ENCODE measurements around the gene CIC. TPM values are rescaled to one million over a fixed set of nuclear protein-coding genes. Genes with fewer than 3 reads are reported as not detected.

Gene CIC
- total and polyA plus RNA-seq, 2 of the 13 experiments (the other 11 are each of a cell fraction or from before 2014, with no cell fraction given) = 5.9 to 8.0 TPM

- TF ChIP-seq ZNF274 (CRISPR knock-in tag; IDR thresholded peaks at IDR 0.05) = no peak; the same call in 1 of the 2 replicates
- TF ChIP-seq HHEX (CRISPR knock-in tag; IDR thresholded peaks at IDR 0.05) = no peak
- TF ChIP-seq ZSCAN12 (CRISPR knock-in tag; IDR thresholded peaks at IDR 0.05) = no peak
- no peak for TF ChIP-seq ZNF670 (CRISPR knock-in tag; IDR thresholded peaks at IDR 0.05; ENCODE audit: borderline replicate concordance)
- no peak for TF ChIP-seq ZNF383 (CRISPR knock-in tag; IDR thresholded peaks at IDR 0.05; ENCODE audit: borderline replicate concordance)
- no peak for TF ChIP-seq UBTF (CRISPR knock-in tag; IDR thresholded peaks at IDR 0.05)
- TF ChIP-seq GABPA (IDR thresholded peaks at IDR 0.05; ENCODE audit: low read depth, low read length) = no peak
- TF ChIP-seq GABPA (CRISPR knock-in tag; IDR thresholded peaks at IDR 0.05; ENCODE audit: low read depth) = no peak
- TF ChIP-seq DMTF1 (CRISPR knock-in tag; IDR thresholded peaks at IDR 0.05) = no peak
- TF ChIP-seq HES4 (CRISPR knock-in tag; IDR thresholded peaks at IDR 0.05; ENCODE audit: borderline replicate concordance) = no peak
- TF ChIP-seq STAG1 (CRISPR knock-in tag; IDR thresholded peaks at IDR 0.05) = no peak
- TF ChIP-seq ZNF337 (CRISPR knock-in tag; IDR thresholded peaks at IDR 0.05; ENCODE audit: borderline replicate concordance, low read depth) = no peak
- TF ChIP-seq POLR2G (IDR thresholded peaks at IDR 0.05; ENCODE audit: low read depth, low read length) = peak; percentile 18; the same call in 1 of the 2 replicates
- no peak for TF ChIP-seq ZNF350 (CRISPR knock-in tag; IDR thresholded peaks at IDR 0.05; ENCODE audit: borderline replicate concordance, low read depth)
- no peak for TF ChIP-seq FOXK2 (IDR thresholded peaks at IDR 0.05)
- TF ChIP-seq NR0B2 (CRISPR knock-in tag; IDR thresholded peaks at IDR 0.05) = no peak
- no peak for TF ChIP-seq ELF3 (CRISPR knock-in tag; IDR thresholded peaks at IDR 0.05)
- no peak for TF ChIP-seq ATF5 (CRISPR knock-in tag; IDR thresholded peaks at IDR 0.05; ENCODE audit: low read depth)
- no peak for TF ChIP-seq FOSL1 (CRISPR knock-in tag; IDR thresholded peaks at IDR 0.05; ENCODE audit: borderline replicate concordance)
- TF ChIP-seq ZNF839 (CRISPR knock-in tag; IDR thresholded peaks at IDR 0.05; ENCODE audit: borderline replicate concordance) = no peak
- no peak for TF ChIP-seq PCBP1 (IDR thresholded peaks at IDR 0.05; ENCODE audit: borderline replicate concordance, low read depth, low read length)
- TF ChIP-seq NCOR1 (IDR thresholded peaks at IDR 0.05; ENCODE audit: borderline replicate concordance, low read length) = no peak
- peak; percentile 64; the same call in 1 of the 2 replicates for TF ChIP-seq ZNF547 (CRISPR knock-in tag; IDR thresholded peaks at IDR 0.05)
- TF ChIP-seq ZNF713 (CRISPR knock-in tag; IDR thresholded peaks at IDR 0.05) = no peak
Measured at GRCh38 chr19:42269478-42270345, 660 bp downstream of the CIC start (continued).
